ENCODE data around the gene NINL.

Gene NINL

GRCh38 chr20:25527949-25528348 lies 57.4 kb downstream of the NINL start:
- H3K27ac ChIP-seq (ENCODE audit: low read depth, low read length, poor library complexity, severe bottlenecking): no peak overlapping the region
- TF ChIP-seq EZH2 (IDR thresholded peaks at IDR 0.05; ENCODE audit: borderline replicate concordance, low read length) (no peak), CTCF (IDR thresholded peaks at IDR 0.05; ENCODE audit: low read length) (no peak)
- no peaks in the 10 kb centered on the region for H3K79me2 ChIP-seq (ENCODE audit: insufficient read depth, low read length)
- no peaks in the 10 kb centered on the region for H3K36me3 ChIP-seq (ENCODE audit: insufficient read depth, low read length)
- H3F3A ChIP-seq (ENCODE audit: insufficient read depth, low read length): no peaks in the 10 kb centered on the region
- no peak overlapping the region for H3K9ac ChIP-seq (ENCODE audit: low read length)
- H3K9me3 ChIP-seq (ENCODE audit: low read length): no peaks in the 10 kb centered on the region
- H3K4me3 ChIP-seq (ENCODE audit: low read depth, low read length, poor library complexity, severe bottlenecking): no peak overlapping the region
- no peaks in the 10 kb centered on the region for H3K4me1 ChIP-seq (ENCODE audit: insufficient read depth, low read length, severe bottlenecking)
- no peaks in the 10 kb centered on the region for H3K27me3 ChIP-seq (ENCODE audit: insufficient read depth, low read length)
- no peaks in the 10 kb centered on the region for H4K20me1 ChIP-seq (ENCODE audit: insufficient read depth, low read length)
- no peak overlapping the region for H3K4me2 ChIP-seq (ENCODE audit: low read length)
- H3K9me2 ChIP-seq (ENCODE audit: low read depth, low read length): no peaks in the 10 kb centered on the region
- no peak overlapping the region for H2AFZ ChIP-seq (ENCODE audit: low read length)

GRCh38 chr20:25526446-25526845 lies 58.9 kb downstream of the NINL start:
- Histone ChIP-seq H3K9me2 (ENCODE audit: low read depth, low read length) (no peaks in the 10 kb centered on the region), H2AFZ (ENCODE audit: low read length) (no peak overlapping the region), H3K9ac (ENCODE audit: low read length) (no peak overlapping the region), H3K36me3 (ENCODE audit: insufficient read depth, low read length) (no peaks in the 10 kb centered on the region), H3K27me3 (ENCODE audit: insufficient read depth, low read length) (no peaks in the 10 kb centered on the region), H3K79me2 (ENCODE audit: insufficient read depth, low read length) (no peaks in the 10 kb centered on the region), H3F3A (ENCODE audit: insufficient read depth, low read length) (no peaks in the 10 kb centered on the region), H3K27ac (ENCODE audit: low read depth, low read length, poor library complexity, severe bottlenecking) (no peak overlapping the region), H3K4me2 (ENCODE audit: low read length) (no peak overlapping the region), H3K4me3 (ENCODE audit: low read depth, low read length, poor library complexity, severe bottlenecking) (no peak overlapping the region), H4K20me1 (ENCODE audit: insufficient read depth, low read length) (no peaks in the 10 kb centered on the region), H3K9me3 (ENCODE audit: low read length) (no peaks in the 10 kb centered on the region), H3K4me1 (ENCODE audit: insufficient read depth, low read length, severe bottlenecking) (no peaks in the 10 kb centered on the region)
- TF ChIP-seq CTCF (IDR thresholded peaks at IDR 0.05; ENCODE audit: low read length) (no peak), EZH2 (IDR thresholded peaks at IDR 0.05; ENCODE audit: borderline replicate concordance, low read length) (no peak)

GRCh38 chr20:25525867-25526266 lies 59.5 kb downstream of the NINL start:
- Histone ChIP-seq H3K79me2 (ENCODE audit: insufficient read depth, low read length) (no peaks in the 10 kb centered on the region), H3K9ac (ENCODE audit: low read length) (no peak overlapping the region), H2AFZ (ENCODE audit: low read length) (no peak overlapping the region), H3F3A (ENCODE audit: insufficient read depth, low read length) (no peaks in the 10 kb centered on the region), H3K27me3 (ENCODE audit: insufficient read depth, low read length) (no peaks in the 10 kb centered on the region), H3K9me3 (ENCODE audit: low read length) (no peaks in the 10 kb centered on the region), H3K36me3 (ENCODE audit: insufficient read depth, low read length) (no peaks in the 10 kb centered on the region), H4K20me1 (ENCODE audit: insufficient read depth, low read length) (no peaks in the 10 kb centered on the region), H3K4me2 (ENCODE audit: low read length) (no peak overlapping the region), H3K4me3 (ENCODE audit: low read depth, low read length, poor library complexity, severe bottlenecking) (no peak overlapping the region), H3K27ac (ENCODE audit: low read depth, low read length, poor library complexity, severe bottlenecking) (no peak overlapping the region), H3K9me2 (ENCODE audit: low read depth, low read length) (no peaks in the 10 kb centered on the region), H3K4me1 (ENCODE audit: insufficient read depth, low read length, severe bottlenecking) (no peaks in the 10 kb centered on the region)
- no peak for TF ChIP-seq EZH2 (IDR thresholded peaks at IDR 0.05; ENCODE audit: borderline replicate concordance, low read length)
- no peak for TF ChIP-seq CTCF (IDR thresholded peaks at IDR 0.05; ENCODE audit: low read length)

Data from OCI-LY1 (cell line).